Breast epithelium (tissue), 4 donors: Measurements from ENCODE around the gene SYT7. TPM values are rescaled to one million over a fixed set of nuclear protein-coding genes. Genes with fewer than 3 reads are reported as not detected.

Source experiments
- DNase-seq, 2 donors: peaks; one replicate each; pipeline ENCODE4 v3.0.0-alpha.2; 2019; ENCODE audit warnings: low spot score in 2 of 2
- H3K27ac ChIP-seq, 2 donors: fragments of 200-600 bp; sonication (generic) in 1 of 2; one replicate each; pipeline ENCODE4 v1.5.1; 2016 to 2019; ENCODE audit warnings: mild to moderate bottlenecking in 1 of 2
- H3K27me3 ChIP-seq, 2 donors: fragments of 200-600 bp; sonication (generic) in 1 of 2; one replicate each; pipeline versions ENCODE4 v1.5.1 to v1.6.0; 2017 to 2019; ENCODE audit warnings: control low read depth in 1 of 2, mild to moderate bottlenecking in 1 of 2
- H3K36me3 ChIP-seq: fragments of 200-600 bp; one replicate; pipeline ENCODE4 v1.5.1; 2019
- H3K4me1 ChIP-seq, 2 donors: fragments of 200-600 bp; sonication (generic); one replicate each; pipeline ENCODE4 v1.5.1; 2016 to 2019; ENCODE audit warnings: control low read depth in 1 of 2
- H3K4me3 ChIP-seq, 3 donors: fragments of 200-600 bp; sonication (generic); 1 replicate in 2 of 3; 2 replicates in 1 of 3; pipeline ENCODE4 v1.5.1; 2016 to 2019; ENCODE audit warnings: mild to moderate bottlenecking in 3 of 3, moderate library complexity in 2 of 3
- H3K9me3 ChIP-seq, 2 donors: fragments of 200-600 bp; sonication (generic) in 1 of 2; one replicate each; pipeline ENCODE4 v1.5.1; 2016 to 2019; ENCODE audit warnings: control low read depth in 1 of 2
- POLR2A ChIP-seq: fragments of 450-650 bp; IDR thresholded peaks from one replicate; pipeline ENCODE4 v1.6.1; 2016; ENCODE audit warnings: antibody characterized with exemption, mild to moderate bottlenecking, moderate library complexity
- POLR2AphosphoS5 ChIP-seq, 3 donors: sonication (generic); formaldehyde crosslinking; IDR thresholded peaks; one replicate each; pipeline ENCODE4 v1.6.1; 2017; ENCODE audit warnings: antibody characterized with exemption in 3 of 3
- intact Hi-C: fragments of 100-400 bp; cut with DNase I; formaldehyde crosslinking; loops from one replicate; pipeline ENCODE4 v1.15.1; 2023; ENCODE audit warnings: low total_unique reads
- total RNA-seq, 3 donors: library from RNA; depleted of rRNA; stranded (reverse); fragments of >200 nt; gene quantifications; one replicate each; pipeline ENCODE4 v1.1.0, GENCODE V29; 2016
- TF ChIP-seq, protein P1 (sequence below), 3 donors: fragments of 450-650 bp; IDR thresholded peaks; one replicate each; pipeline ENCODE4 v1.5.1; 2016 to 2017; ENCODE audit warnings: antibody characterized with exemption in 3 of 3, mild to moderate bottlenecking in 3 of 3, moderate library complexity in 3 of 3

SYT7 gene
- total RNA-seq, 3 donors from 2014 or later, result 1.9 to 11.7 (median 10.8) TPM

DNA sequence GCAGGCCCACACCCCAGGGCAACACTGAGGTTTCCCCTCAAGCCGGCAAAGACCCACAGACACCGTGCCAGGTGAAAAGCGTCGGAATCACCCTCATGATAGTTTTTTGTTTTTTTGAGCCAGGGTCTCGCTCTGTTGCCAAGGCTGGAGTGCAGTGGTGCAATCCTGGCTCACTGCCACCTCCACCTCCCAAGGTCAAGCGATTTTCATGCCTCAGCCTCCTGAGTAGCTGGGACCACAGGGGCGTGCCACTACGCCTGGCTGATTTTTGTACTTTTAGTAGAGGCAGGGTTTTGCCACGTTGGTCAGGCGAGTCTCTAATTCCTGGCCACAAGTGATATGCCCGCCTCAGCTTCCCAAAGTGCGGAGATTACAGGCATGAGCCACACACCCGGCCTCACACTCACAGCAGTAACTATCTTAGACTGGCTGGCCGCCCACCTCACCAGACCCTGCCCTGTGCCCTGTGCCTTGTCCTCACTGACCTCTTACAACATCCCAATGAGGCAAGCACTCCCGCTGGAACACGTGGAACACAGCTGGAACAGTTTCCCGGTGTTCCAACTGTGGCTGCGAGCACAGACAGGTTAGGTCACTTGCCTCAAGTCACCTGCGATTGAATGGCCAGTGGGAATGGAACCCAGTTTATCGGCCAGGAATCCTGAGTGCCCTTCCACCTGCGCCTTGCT lies 51.2 kb downstream of the SYT7 start:
- Histone ChIP-seq H3K27ac (no peak overlapping the region), H3K4me3 (no peak overlapping the region), H3K9me3 (no peaks in the 10 kb centered on the region), H3K36me3 (no peaks in the 10 kb centered on the region), H3K27me3 (no peaks in the 10 kb centered on the region), H3K4me1 (no peaks in the 10 kb centered on the region)
- intact Hi-C loops, result no loop called here
- TF ChIP-seq POLR2AphosphoS5 (IDR thresholded peaks at IDR 0.05) (no peak), POLR2A (no peak)
- TF ChIP-seq, protein P1, sequence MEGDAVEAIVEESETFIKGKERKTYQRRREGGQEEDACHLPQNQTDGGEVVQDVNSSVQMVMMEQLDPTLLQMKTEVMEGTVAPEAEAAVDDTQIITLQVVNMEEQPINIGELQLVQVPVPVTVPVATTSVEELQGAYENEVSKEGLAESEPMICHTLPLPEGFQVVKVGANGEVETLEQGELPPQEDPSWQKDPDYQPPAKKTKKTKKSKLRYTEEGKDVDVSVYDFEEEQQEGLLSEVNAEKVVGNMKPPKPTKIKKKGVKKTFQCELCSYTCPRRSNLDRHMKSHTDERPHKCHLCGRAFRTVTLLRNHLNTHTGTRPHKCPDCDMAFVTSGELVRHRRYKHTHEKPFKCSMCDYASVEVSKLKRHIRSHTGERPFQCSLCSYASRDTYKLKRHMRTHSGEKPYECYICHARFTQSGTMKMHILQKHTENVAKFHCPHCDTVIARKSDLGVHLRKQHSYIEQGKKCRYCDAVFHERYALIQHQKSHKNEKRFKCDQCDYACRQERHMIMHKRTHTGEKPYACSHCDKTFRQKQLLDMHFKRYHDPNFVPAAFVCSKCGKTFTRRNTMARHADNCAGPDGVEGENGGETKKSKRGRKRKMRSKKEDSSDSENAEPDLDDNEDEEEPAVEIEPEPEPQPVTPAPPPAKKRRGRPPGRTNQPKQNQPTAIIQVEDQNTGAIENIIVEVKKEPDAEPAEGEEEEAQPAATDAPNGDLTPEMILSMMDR (IDR thresholded peaks at IDR 0.05), result no peak
- no peak for DNase-seq

DNA sequence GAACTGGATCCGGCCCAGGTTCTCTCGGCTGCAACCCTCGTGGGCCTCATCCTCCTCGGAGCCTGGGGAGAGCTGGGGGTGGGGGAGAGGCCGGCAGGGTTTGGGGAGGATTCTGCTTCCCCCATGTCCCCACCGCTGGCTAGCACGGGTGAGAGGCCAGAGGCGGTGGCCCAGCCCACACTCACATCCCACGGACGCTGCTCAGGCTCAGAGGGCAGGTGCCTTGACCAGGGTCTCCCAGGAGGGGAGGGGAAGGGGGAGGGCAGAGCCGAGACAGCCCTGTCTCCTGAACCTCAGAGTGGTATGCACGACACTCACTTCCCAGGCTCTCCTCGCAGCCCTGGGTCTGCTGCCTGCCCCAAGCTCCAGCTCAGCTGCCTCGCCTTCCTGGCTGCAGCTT lies 52.8 kb downstream of the SYT7 start:
- H3K9me3 ChIP-seq, result no peaks in the 10 kb centered on the region
- DNase-seq, result no peak
- no peak overlapping the region for H3K4me3 ChIP-seq
- TF ChIP-seq, protein P1 (IDR thresholded peaks at IDR 0.05), result no peak
- no peak for TF ChIP-seq POLR2AphosphoS5 (IDR thresholded peaks at IDR 0.05)
- TF ChIP-seq POLR2A, result no peak
- no peaks in the 10 kb centered on the region for H3K27me3 ChIP-seq
- H3K4me1 ChIP-seq, result no peaks in the 10 kb centered on the region
- intact Hi-C loops, result no loop called here
- no peak overlapping the region for H3K27ac ChIP-seq
- H3K36me3 ChIP-seq, result no peaks in the 10 kb centered on the region

DNA sequence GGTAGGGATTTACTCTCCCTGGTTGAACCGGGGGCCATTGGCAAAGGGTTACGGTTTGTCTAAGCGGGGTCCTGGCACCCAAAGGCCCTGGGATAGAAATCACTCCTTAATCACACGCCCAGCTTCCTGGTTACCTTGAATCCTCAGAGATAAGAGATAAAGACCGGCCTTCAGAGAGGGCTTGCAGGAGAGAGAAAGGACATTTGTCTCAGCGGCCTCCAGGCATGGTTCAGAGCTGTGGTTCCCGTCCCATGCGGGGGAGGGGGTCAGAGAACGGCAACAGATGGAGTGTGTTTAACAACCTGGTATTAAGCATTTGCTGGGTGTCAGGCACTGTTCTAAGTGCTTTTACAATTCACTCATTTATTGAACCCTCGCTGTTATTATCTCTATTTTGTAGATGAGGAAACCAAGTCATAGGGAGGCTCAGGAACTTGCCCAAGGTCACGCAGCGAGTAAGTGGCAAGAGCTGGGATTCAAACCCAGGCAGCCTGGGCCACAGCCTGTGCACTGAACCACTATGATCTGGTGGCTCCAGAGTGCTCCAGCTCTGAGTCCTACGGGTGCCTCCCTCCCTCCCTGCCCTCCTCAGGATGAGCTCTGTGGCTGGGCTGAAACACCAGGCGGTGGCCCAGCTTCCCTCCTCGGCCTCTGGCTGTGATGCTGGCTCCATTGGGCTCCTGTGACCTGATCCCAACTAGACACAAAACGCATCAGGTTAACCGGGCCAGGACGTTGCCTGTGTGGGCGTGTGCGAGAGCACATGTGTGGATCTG lies 53.7 kb downstream of the SYT7 start:
- intact Hi-C loops, result no loop called here
- Histone ChIP-seq H3K4me3 (no peak overlapping the region), H3K27ac (no peak overlapping the region), H3K4me1 (no peaks in the 10 kb centered on the region), H3K9me3 (no peaks in the 10 kb centered on the region), H3K27me3 (no peaks in the 10 kb centered on the region), H3K36me3 (no peaks in the 10 kb centered on the region)
- no peak for TF ChIP-seq POLR2A
- TF ChIP-seq POLR2AphosphoS5 (IDR thresholded peaks at IDR 0.05), result no peak
- TF ChIP-seq, protein P1 (IDR thresholded peaks at IDR 0.05), result no peak
- no peak for DNase-seq

DNA sequence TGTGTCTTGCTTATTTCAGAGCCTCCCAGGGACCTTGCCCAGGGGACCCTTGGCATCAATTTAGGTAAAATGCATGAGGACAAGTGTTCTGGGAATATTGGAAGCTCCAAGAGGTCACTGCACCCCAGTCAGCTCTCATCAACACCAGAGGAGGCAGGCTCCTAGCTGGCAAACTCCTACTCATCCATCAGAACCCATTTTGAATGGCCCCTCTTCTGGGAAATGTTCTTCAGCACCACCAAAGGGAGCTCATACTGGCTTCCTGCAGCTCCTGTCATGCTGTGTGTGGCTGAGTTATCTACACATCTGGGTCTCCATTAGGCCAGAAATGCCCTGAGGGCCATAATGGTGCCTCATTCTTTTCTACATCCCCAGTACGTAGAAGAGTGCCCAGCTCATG lies 54.6 kb downstream of the SYT7 start:
- Histone ChIP-seq H3K4me3 (no peak overlapping the region), H3K9me3 (no peaks in the 10 kb centered on the region), H3K27me3 (no peaks in the 10 kb centered on the region), H3K27ac (no peak overlapping the region), H3K36me3 (no peaks in the 10 kb centered on the region), H3K4me1 (no peaks in the 10 kb centered on the region)
- TF ChIP-seq POLR2AphosphoS5 (IDR thresholded peaks at IDR 0.05), result no peak
- TF ChIP-seq, protein P1 (IDR thresholded peaks at IDR 0.05), result no peak
- no peak for TF ChIP-seq POLR2A
- DNase-seq, result no peak
- intact Hi-C loops, result no loop called here

DNA sequence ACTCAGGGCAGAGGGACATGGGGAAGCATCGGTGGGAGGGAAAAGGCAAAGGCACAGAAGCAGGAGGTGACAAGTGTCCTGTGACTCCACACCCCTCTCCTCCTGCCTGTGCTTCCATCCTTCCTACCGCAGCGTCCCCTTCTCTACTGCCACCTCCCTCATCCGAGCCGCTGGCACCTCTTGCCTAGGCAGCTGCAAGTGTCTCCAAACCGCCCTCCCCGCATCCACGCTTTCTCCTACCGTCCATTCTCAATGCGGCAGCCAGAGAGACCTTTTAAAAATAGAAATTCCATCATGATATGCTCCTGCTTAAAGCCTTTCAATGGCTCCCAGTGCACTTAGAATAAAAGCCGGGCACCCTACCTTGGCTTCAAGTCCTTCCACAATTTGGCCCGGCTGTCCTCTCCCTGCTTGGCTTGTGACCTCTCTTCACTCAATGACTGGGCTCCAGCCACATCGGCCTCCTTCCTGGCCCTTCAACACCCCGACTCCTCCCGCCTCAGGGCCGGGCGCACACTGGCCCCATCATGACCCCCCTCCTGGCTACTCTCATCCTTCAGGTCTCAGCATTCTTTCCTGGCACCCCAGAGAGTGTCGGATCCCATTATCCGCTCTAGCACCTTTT lies 55.8 kb downstream of the SYT7 start:
- no peak overlapping the region for H3K27ac ChIP-seq
- H3K9me3 ChIP-seq, result no peaks in the 10 kb centered on the region
- H3K27me3 ChIP-seq, result no peaks in the 10 kb centered on the region
- H3K4me1 ChIP-seq, result no peaks in the 10 kb centered on the region
- TF ChIP-seq POLR2A, result no peak
- TF ChIP-seq, protein P1 (IDR thresholded peaks at IDR 0.05), result no peak
- no peak for TF ChIP-seq POLR2AphosphoS5 (IDR thresholded peaks at IDR 0.05)
- intact Hi-C loops, result no loop called here
- DNase-seq, result no peak
- H3K4me3 ChIP-seq, result no peak overlapping the region
- H3K36me3 ChIP-seq, result no peaks in the 10 kb centered on the region
